ENCODE data around the gene STRADA. TPM values are rescaled to one million over a fixed set of nuclear protein-coding genes. Genes with fewer than 3 reads are reported as not detected.
A peak's percentile ranks its signal among the peaks of the same experiment; 100 is the strongest.
"Not testable (repeated sequence)": the region's sequence is repeated elsewhere in the genome, so short reads cannot be mapped to it uniquely, and the experiment has no call there.

STRADA gene
- polyA plus RNA-seq, 1 donor, result 92.9 TPM

- DNase-seq, result no peak
Observed at GRCh38 chr17:63760771-63761539, 19.4 kb upstream of the STRADA start.

- DNase-seq, result no peak
Observed at GRCh38 chr17:63758428-63758827, 16.8 kb upstream of the STRADA start.

GRCh38 chr17:63754046-63754445 is 12.4 kb upstream of the STRADA start:
- DNase-seq, result no peak

GRCh38 chr17:63753215-63753614 is 11.6 kb upstream of the STRADA start:
- no peak for DNase-seq

GRCh38 chr17:63752707-63753106 is 11.1 kb upstream of the STRADA start:
- no peak for DNase-seq

- no peak for DNase-seq
Observed at GRCh38 chr17:63751806-63752205, 10.2 kb upstream of the STRADA start.

GRCh38 chr17:63741143-63741407 is 524 bp downstream of the STRADA start:
- no peak for DNase-seq

GRCh38 chr17:63740464-63741142 is 996 bp downstream of the STRADA start:
- DNase-seq, result peak; percentile 4

- DNase-seq, result no peak
Observed at GRCh38 chr17:63735691-63736090, 5.9 kb downstream of the STRADA start.

GRCh38 chr17:63722403-63722802 is 19.2 kb downstream of the STRADA start:
- DNase-seq, result no peak

- not testable (repeated sequence) for DNase-seq
Observed at GRCh38 chr17:63720194-63720593, 21.4 kb downstream of the STRADA start.

GRCh38 chr17:63718988-63719387 is 22.6 kb downstream of the STRADA start:
- no peak for DNase-seq

- DNase-seq, result no peak
Observed at GRCh38 chr17:63716426-63716825, 25.2 kb downstream of the STRADA start.

GRCh38 chr17:63714550-63715277 is 26.9 kb downstream of the STRADA start:
- peak; percentile 56 for DNase-seq

GRCh38 chr17:63709110-63709509 is 32.5 kb downstream of the STRADA start:
- DNase-seq, result no peak

- DNase-seq, result no peak
Observed at GRCh38 chr17:63707151-63707550, 34.4 kb downstream of the STRADA start.

- DNase-seq, result no peak
Observed at GRCh38 chr17:63706336-63707082, 35.1 kb downstream of the STRADA start.

GRCh38 chr17:63705657-63706056 is 35.9 kb downstream of the STRADA start:
- no peak for DNase-seq

- no peak for DNase-seq
Observed at GRCh38 chr17:63704836-63705235, 36.8 kb downstream of the STRADA start.

GRCh38 chr17:63704259-63704576 is 37.4 kb downstream of the STRADA start:
- no peak for DNase-seq

GRCh38 chr17:63703556-63704258 is 37.9 kb downstream of the STRADA start:
- no peak for DNase-seq

GRCh38 chr17:63703029-63703428 is 38.6 kb downstream of the STRADA start:
- DNase-seq, result no peak
